CD1c-positive myeloid dendritic cell (primary cell): ENCODE data around the gene CD1E.
"Not testable (repeated sequence)": the region's sequence is repeated elsewhere in the genome, so short reads cannot be mapped to it uniquely, and the experiment has no call there.

Source experiments
- DNase-seq: peaks from one replicate; pipeline ENCODE4 v3.0.0-alpha.2; 2016; ENCODE audit errors: extremely low spot score

Gene CD1E

GRCh38 chr1:158353303-158354075 lies at the start of gene CD1E:
Gene CD1E (plus strand): TSS chr1:158353894. CDS start chr1:158353989, 95 bp downstream.
- peak; percentile 81 for DNase-seq

GRCh38 chr1:158310623-158311022 lies 43.1 kb upstream of the CD1E start:
- no peak for DNase-seq

DNA sequence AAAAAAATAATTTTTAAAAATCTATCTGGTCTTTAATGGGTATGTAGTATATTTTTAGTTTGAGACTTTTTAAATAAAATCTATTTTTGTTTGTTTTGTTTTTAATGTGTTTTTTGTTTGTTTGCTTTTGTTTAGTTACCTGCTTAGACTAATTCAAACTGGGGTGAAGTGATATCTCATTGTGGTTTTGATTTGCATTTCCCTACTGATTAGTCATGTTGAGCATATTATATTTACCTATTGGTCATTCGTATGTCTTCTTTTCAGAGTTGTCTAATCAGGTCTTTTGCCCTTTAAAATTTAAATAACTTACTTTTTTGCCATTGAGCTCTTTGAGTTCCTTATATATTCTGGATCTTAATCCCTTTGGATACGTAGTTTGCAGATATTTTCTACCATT lies 42.6 kb upstream of the CD1E start:
- DNase-seq: no peak

DNA sequence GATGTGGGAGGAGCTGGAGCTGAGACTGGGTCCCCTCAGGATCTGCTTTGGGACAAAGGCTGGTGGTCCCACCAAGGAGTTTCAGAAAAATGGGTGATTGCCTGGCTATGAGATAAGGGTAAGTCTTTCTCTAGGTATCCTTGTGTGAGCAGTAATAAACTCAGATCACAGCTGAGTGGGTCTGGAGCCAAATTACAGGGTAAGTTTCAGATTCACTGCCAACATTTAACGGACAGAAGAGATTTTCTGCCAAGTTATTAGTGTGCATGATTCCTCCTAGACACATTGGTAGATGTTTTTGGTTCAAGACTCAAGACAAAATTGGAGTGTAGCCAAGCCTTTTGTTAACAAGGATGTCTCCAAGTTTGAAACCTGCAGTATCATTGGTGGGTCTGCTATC lies 29.8 kb upstream of the CD1E start:
- no peak for DNase-seq

DNA sequence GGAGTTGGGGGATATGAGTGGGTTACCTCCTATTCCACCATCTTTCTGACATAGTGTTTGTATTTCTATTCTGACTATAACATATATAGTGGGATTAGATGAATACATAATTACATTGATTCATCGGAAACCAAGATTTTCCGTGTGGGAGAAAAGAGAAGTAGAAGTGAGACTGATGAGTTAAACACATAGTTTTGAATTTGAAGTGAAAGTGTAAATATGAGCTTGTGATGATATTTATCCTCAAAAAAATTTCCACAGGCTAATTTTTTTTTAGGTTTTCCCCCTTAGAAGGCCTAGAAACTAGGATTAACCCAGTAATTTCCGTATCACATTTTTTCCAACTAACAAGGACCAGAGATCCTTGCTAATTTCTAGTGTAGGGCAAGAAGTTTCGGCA lies 29.3 kb upstream of the CD1E start:
- peak; percentile 77 for DNase-seq

GRCh38 chr1:158327481-158327880 lies 26.2 kb upstream of the CD1E start:
- DNase-seq: peak; percentile 39

GRCh38 chr1:158328426-158328825 lies 25.3 kb upstream of the CD1E start:
- DNase-seq: peak; percentile 56

DNA sequence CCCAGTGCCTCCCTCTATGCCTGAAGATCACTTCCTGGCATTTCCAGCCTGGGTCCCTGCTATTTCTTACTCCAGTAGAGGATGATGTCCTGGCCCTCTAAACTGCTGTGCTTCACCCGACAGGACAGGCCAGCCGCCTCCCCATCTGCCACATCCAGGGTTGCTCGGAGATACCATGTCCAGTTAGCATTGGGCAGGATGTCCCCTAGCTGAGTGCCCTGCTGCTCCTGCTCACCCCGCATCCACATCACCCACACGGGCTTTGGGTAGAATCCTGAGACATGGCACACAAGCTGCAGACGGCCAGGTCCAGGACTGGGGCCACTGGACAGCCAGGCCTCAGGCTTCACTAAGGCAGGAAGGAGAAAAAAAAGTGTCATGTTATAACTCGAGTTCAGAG lies 24.4 kb upstream of the CD1E start:
- no peak for DNase-seq

DNA sequence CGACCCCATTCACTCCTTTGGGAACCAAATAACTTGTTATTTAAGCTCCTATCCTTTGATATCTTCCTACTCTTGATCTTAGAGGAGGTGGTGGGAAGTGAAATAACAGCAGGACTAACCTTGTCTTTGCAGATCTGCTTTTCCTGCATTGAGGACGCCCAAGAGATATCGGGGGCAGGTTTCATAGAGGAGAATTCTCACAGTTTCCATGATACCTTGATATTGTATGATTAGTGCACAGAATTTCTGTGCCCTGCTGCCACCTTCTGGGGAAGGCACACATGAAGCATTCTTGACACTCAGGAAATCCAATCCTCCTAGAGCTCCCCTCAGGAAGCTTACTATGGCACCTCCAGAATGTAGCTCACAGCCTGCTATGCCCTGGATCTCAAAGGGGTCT lies 24.0 kb upstream of the CD1E start:
- DNase-seq: peak; percentile 47

DNA sequence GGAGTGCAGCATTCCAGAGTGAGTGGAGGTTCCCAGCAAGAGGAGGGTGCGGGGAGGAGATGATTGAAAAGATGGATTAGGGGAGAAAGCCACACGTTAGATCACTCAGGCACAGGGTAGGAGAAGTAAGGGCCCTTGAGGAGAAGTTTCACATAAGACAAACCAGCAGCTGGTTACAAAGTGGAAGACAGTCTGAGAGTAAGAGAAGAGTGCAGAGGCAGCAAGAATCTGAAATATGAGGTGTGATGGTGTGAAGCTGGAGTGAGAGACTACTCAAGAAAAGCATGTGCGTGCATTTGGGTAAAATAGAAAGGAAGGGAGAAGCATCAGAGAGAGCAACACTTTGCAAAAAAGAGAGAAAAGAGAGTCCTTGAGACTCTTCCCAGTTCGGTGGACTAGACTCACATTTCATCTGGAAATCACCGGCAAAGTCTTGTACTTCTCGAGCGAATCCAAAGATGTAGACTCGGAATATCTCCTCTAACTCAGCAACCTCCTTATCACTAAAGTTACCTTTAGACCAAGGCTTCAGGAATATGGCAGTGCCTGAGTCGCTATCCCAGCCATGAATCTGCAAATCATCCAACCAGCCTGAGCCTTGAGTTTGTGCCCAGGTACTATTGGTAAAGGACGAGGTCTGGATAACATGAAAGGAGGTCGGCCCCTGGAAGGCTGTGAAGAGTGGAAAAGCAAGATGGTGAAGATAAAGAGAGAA lies 23.1 kb upstream of the CD1E start:
- DNase-seq: no peak

- no peak for DNase-seq
Observed at GRCh38 chr1:158331106-158331425, 22.6 kb upstream of the CD1E start.

DNA sequence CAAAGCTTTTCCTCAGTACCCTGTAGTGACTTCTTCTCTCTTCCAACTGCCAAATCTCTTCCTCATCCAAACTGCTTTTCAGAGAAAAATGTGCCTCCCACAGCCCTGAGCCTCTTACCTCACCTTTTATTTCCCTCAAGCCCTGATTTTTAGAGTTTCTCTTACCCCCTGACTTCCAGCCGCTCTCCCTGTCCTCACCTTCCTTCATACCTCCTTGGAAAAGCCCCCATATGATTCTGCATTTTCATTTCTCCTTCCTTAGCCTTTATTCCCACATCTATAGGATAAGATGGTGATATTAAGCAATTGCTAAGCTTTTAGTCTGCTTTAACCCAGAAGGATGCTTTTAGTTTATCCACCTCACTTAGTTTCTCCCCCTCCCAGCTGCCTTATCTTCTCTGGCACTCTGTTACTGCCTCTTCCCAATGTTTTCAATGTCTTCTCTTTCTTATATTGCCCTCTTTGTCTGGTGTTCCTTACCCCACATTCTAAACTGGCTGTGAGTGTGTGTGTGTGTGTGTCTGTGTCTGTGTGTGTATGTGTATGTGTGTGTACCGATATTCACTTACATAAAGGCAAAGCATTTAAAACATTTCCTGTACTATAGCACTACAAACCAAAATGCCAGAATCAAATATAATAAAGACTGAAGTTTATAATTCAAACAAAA lies 22.1 kb upstream of the CD1E start, which contains the start of gene CD1B:
Gene CD1B (minus strand): TSS at position 51 of the 670 bp plus-strand sequence. CDS start 108 bp downstream, outside the sequence.
- peak; percentile 24 for DNase-seq

DNA sequence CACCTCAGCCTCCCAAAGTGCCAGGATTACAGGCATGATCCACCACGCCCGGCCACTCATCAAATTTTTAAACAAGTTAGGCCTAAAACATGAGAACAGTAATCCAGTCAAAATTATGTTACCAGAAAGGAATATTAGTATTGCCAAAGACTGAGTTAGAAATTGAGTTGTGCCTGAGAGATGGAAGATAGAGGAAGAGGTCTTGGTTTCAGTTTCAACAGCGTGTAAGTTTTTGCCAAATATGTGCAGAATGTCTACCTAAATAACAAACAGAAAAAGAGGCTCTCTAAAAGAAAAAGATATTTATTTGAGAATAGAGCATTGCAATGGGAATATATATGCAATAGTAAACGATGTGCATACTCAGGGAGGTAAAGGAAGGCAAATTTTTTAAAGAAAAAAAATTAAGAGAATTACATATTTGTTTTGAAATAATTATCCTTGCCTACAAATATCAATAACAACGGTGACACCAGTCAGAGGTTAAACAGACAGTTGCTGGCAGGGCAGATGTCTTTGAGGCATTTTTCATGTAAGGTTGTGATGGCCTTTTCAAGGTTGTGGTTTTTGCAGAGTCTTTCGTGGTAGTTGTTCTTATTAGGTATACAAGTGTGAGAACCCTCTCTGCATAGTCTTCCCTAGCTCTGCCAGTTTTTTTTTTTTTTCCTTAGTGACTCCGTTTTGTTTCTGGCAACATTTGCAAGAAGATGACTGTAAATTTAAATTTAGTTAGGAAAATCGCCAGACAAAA lies 20.1 kb upstream of the CD1E start:
- peak; percentile 38 for DNase-seq

DNA sequence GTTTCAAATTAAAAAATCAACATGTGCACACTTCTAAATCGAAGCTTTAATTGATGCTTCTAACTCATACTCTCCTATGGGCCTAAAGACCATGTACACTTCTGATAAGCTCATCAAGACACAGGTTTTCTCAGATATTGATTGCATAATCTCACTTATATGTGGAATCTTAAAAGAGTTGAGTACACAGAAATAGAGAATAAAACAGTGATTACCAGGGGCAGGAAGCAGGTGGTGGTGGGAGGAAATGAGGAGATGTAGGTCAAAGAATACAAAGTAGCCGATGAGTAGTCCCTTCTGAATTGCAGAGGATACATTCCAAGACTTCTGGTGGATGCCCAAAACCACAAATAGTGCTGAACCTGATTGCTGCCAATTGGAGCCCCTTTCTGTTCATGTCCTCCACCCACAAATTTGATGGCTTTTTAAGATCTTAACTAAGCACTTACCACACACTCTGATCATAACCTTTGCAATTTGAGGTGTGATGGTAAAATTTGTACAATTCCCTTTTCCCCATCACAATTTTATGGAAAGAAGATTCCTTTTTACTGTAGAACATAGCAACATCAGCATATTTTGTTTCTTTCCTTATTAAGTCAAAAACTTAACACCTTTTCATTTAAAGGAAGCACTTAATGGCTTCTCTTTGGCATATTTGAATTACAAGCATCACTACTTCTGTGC lies 19.0 kb upstream of the CD1E start:
- DNase-seq: no peak

GRCh38 chr1:158335213-158335532 lies 18.5 kb upstream of the CD1E start:
- no peak for DNase-seq

GRCh38 chr1:158336413-158336812 lies 17.3 kb upstream of the CD1E start:
- not testable (repeated sequence) for DNase-seq

DNA sequence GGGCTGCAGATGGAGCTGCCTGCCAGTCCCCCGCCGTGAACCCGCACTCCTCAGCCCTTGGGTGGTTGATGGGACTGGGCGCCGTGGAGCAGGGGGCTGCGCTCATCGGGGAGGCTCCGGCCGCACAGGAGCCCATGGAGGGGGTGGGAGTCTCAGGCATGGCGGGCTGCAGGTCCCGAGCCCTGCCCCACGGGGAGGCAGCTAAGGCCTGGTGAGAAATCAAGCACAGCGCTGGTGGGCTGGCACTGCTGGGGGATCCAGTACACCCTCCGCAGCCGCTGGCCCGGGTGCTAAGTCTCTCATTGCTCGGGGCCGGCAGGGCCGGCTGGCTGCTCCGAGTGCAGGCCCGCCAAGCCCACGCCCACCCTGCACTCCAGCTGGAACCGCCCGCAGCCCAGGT lies 4.7 kb upstream of the CD1E start:
- not testable (repeated sequence) for DNase-seq

- peak; percentile 68 for DNase-seq
Observed at GRCh38 chr1:158354255-158354654, 561 bp downstream of the CD1E start.

- no peak for DNase-seq
Observed at GRCh38 chr1:158355773-158356285, 2.1 kb downstream of the CD1E start.

- DNase-seq: no peak
Observed at GRCh38 chr1:158356616-158357015, 2.9 kb downstream of the CD1E start.

DNA sequence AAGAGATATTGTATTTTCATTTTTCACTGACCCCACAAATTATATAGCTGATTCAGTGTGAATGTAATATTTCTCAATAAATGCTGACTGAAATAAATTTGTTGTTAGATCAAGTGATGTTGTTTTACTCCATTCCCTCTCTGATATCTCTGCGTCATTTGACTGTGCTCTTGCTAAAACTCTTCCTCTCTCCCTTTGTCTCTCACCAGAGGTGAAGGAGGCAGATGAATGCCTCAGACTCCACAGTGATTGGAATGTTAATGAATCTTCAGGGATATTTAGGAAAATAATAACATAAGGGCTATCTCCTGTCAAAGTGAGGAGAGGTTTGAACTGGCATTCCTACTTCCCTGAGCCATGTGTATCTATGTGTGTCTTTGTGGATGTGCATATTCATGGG lies 3.7 kb downstream of the CD1E start:
- DNase-seq: no peak
